Stimulated activated CD8-positive, alpha-beta memory T cell treated with anti-CD3 and anti-CD28 coated beads, Interleukin-4, amount 100 ng/mL, for 1 hour (primary cell): ENCODE results near the gene FRMPD1.

Experiments used
- DNase-seq, 2 donors: peaks; one replicate each; pipeline ENCODE4 v3.0.0-alpha.2; 2020; ENCODE audit warnings: low read depth in 2 of 2, low spot score in 1 of 2

Gene FRMPD1

DNA sequence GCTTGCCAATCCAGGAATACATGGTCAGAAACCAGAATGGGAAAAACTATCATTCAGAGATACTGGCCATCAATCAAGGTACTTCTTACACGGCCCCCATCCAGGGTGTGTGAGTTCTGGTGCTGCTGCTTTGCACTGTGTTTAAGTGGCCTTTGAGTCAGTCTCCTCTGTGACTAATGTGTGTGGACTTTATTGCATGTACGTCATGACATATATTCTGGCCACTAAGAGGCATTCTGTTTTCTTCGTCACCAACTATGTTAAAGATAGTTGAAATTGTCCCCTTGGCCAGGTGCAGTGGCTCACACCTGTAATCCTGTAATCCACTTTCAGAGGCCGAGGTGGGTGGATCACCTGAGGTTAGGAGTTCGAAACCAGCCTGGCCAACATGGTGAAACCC, 125.6 kb downstream of the FRMPD1 start:
- no peak for DNase-seq

DNA sequence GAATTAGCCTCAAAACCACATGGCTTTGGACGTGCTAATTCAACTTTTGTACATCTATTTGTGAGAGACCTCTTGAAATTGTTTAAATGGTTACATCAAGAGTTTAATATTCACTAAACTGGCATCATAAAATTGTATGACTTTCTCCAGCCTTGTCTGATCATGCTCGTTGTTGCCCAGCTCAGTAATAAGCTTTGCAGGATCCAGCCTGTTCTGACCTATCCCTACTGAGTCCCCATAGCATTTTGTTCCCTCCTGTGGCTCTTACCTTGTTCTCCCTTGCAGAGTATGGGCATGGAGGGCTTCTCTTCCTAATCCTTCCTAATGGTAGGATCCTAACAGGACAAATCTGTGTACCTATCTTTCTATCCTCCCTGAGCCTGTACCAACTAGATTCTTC, 127.8 kb downstream of the FRMPD1 start:
- DNase-seq: no peak

DNA sequence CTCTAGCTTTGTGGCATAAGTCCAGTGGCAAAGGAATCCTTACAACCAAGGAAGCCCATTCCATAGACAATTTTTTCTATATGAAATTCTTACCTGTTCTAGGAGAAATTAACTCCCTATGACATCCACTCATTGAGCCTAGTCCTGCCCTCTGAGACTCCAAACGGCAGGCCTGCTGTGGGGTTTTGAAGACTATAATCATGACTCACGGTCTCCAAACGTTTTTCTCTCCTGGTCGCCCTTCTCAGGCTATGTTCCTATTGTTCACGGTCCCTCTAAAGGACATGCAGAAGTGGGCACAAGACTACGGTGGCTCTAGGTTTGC, 133.5 kb downstream of the FRMPD1 start:
- no peak for DNase-seq

DNA sequence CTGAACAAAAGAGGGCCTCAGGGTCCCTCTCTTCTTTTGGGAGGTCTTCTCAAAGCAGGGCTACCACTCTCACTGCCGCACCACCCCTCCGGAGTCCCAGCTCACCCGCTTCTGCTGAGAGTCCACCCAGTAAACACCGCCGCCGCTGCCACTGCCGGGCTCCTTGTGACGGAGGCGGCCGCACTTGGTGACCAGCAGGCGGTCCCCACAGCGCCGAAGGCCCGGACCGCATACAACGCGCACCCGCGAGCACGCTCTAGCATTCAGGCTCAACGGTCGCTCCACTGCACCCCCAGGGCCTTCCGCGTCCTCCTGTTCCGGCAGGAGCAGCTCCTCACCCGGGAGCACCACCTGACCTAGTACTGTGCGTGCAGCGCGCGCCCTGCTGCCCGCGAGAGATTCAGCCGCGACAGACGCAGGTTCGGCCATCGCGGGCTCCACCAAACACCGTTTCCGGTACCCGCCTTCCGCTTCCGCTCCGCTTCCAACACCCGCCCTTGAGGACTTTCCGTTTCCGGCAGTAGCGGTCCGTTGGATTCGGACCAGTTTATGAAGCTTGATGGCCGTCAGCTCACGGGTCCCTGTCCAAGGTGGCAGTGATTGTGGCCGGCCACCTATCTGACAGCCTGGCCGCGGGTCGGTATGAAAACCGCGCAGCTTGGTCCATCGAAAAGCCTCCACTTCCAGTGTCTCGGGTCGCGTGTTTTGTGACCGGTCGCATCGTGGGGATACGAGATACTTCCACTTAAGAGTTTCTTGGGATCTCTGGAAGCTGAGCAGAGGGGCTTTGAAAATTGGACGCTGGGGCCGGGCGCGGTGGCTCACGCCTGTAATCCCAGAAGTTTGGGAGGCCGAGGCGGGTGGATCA, 134.1 kb downstream of the FRMPD1 start, which contains the start of gene EXOSC3:
EXOSC3 (minus strand) TSS at position 449 of the 868 bp plus-strand sequence; CDS start at position 429, 20 bp downstream.
- peak; percentile 62 to 73 for DNase-seq

DNA sequence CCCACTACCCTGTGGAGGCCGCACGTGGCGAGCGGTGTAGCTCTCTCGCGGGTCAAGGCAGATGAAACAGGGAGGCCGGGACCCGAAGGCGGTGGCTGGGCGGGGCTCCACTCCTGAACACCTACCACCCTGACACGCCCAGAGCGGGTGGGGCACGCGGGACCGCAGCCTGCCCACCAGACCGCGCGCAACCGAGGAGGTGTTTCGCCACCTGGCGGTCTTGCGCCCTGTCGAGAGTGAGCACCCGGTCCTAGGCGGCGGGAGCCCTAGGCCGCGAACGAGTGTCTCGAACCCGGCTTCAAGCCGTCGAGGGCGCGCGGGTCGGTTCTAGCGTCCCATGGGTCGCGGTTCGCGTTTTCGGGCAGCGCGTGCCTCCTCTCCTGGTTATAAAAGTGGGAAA, 136.3 kb downstream of the FRMPD1 start:
- DNase-seq: no peak

DNA sequence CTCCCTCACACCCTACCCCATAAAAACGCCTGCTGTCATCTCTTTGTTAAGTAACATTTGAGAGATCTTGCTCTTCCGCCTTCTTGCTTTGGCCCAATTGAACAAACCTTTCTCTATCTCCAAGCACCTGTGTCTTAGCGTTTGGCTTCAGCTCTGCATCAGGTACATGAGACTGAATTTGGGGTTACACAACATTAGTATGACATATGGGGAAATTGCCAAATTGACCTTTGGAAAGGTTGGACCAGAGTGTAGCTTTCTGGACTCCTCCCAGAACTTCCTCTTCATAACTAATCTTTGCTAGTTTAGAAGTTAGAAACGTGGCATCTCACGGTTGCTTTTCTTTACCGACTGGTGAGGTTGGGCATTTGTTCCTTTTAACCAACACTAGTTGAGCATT, 137.6 kb downstream of the FRMPD1 start:
- no peak for DNase-seq

DNA sequence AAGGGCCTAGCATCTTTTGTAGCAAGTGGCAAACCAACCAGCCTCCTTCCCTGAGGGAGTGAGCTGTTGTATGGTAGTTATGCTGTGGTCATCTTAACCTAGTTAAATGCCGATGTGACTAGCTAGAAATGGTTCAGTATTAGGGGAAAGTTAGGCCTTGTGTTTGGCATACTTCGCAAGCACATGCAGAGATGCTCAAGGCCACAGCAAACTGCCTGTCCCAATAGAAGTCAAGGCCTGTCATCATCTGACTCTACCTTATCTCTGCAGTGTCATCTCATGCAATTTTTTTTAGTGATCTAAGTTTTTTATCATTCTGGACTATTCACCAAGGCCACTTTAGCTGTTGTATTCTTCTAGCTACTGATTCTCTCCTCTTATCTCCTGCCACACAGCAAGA, 139.3 kb downstream of the FRMPD1 start:
- no peak for DNase-seq

DNA sequence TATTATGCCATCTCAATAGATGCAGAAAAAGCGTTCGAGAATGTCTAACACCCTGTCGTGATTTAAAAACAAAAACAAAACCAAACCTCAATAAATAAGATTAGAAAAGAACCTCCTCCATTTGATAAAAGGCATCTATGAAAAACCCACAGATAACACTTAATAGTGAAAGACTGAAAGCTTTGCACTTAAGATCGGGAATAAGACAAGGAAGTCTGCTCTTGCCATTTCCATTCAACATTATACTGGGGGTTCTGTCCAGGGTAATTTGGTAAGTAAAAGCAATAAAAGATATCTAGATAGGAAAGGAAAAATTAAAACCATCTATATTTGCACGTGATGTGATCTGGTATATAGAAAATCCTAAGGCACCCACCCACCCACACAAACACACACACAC, 141.4 kb downstream of the FRMPD1 start:
- DNase-seq: no peak

DNA sequence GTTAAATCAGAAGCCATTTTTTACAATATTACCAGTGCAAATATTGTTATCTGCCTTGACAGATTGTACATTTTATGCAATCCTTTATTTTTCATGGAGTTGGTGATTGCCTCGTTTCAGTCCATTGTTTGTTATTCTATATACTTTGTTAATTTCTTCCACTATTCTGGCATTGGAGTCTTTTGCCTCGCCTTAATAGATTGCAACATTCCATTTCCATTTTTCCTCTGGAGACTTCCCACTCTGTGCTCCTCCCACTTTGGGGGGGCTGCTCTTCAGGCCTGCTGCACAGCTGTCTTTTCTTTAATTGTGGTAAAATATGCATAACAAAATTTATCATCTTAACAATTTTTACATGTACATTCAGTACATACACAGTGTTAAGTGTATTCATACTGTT, 145.5 kb downstream of the FRMPD1 start:
- DNase-seq: no peak
